HepG2 (cell line): Measurements from ENCODE around the gene WNK2. TPM values are rescaled to one million over a fixed set of nuclear protein-coding genes. Genes with fewer than 3 reads are reported as not detected.
A peak's percentile ranks its signal among the peaks of the same experiment; 100 is the strongest.

Experiments
- CENPT ChIP-seq: sonication (generic); formaldehyde crosslinking; IDR thresholded peaks from 2 replicates; pipeline ENCODE4 v1.8.0; 2022; ENCODE audit warnings: low read depth, mild to moderate bottlenecking, moderate library complexity, missing genetic modification reagents
- CERS6 ChIP-seq: sonication (generic); formaldehyde crosslinking; IDR thresholded peaks from 2 replicates; pipeline ENCODE4 v1.5.0; 2020; ENCODE audit warnings: missing genetic modification reagents
- HDAC2 ChIP-seq: sonication (generic); formaldehyde crosslinking; IDR thresholded peaks from 2 replicates; pipeline ENCODE4 v1.4.0; 2020; ENCODE audit warnings: missing genetic modification reagents
- MXD4 ChIP-seq: IDR thresholded peaks from 2 replicates; pipeline ENCODE4 v1.6.1; 2016; ENCODE audit warnings: mild to moderate bottlenecking, missing biosample characterization, missing genetic modification reagents
- NFATC3 ChIP-seq: sonication (generic); formaldehyde crosslinking; IDR thresholded peaks from 2 replicates; pipeline ENCODE4 v1.5.1; 2020; ENCODE audit warnings: mild to moderate bottlenecking, missing genetic modification reagents
- REXO4 ChIP-seq: sonication (generic); formaldehyde crosslinking; IDR thresholded peaks from 2 replicates; pipeline ENCODE4 v1.8.0; 2022; ENCODE audit warnings: missing genetic modification reagents, mild to moderate bottlenecking, borderline replicate concordance
- ZNF354B ChIP-seq: sonication (generic); formaldehyde crosslinking; IDR thresholded peaks from 2 replicates; pipeline ENCODE4 v1.8.0; 2022; ENCODE audit warnings: mild to moderate bottlenecking, missing genetic modification reagents
- ZNF513 ChIP-seq: sonication (generic); formaldehyde crosslinking; conservative IDR thresholded peaks from 2 replicates; pipeline ENCODE4 v1.5.0; 2020; ENCODE audit warnings: missing genetic modification reagents
- ZNF530 ChIP-seq: sonication (generic); formaldehyde crosslinking; IDR thresholded peaks from 2 replicates; pipeline ENCODE4 v1.5.0; 2020; ENCODE audit warnings: low read depth, mild to moderate bottlenecking, missing genetic modification reagents
- polyA plus RNA-seq, 8 experiments: library from polyadenylated mRNA; depleted of rRNA in 3 of 8; stranded (reverse) in 7 of 8; unstranded in 1 of 8; fragments of >200 nt; fragmentation: Illumina TruSeq in 4 of 8; extraction: Trizol in 4 of 8; gene quantifications; 2 replicates each; pipeline versions ENCODE4 v1.2.1 to v1.2.3, GENCODE V29; 2011 to 2016; ENCODE audit warnings: low read depth in 4 of 8, missing spikeins in 1 of 8, mixed read lengths in 1 of 8; ENCODE audit not compliant: insufficient read depth in 1 of 8
- total RNA-seq, 5 experiments: library from RNA; depleted of rRNA; stranded (reverse); fragments of >200 nt; fragmentation: Illumina TruSeq; extraction: Trizol; gene quantifications; 2 replicates each; pipeline ENCODE4 v1.2.3, GENCODE V29; 2016; ENCODE audit warnings: low read depth in 1 of 5
- TF ChIP-seq, protein P1 (sequence below): sonication (generic); formaldehyde crosslinking; conservative IDR thresholded peaks from 2 replicates; pipeline ENCODE4 v1.8.0; 2022; ENCODE audit warnings: low read depth, missing genetic modification reagents
- TF ChIP-seq, protein P2 (sequence below): sonication (generic); formaldehyde crosslinking; IDR thresholded peaks from 2 replicates; pipeline ENCODE4 v1.5.0; 2020; ENCODE audit warnings: mild to moderate bottlenecking, missing genetic modification reagents
- TF ChIP-seq, protein P3 (sequence below): sonication (generic); formaldehyde crosslinking; IDR thresholded peaks from 2 replicates; pipeline ENCODE4 v1.5.0; 2020; ENCODE audit warnings: missing genetic modification reagents
- TF ChIP-seq, protein P4 (sequence below): sonication (generic); formaldehyde crosslinking; IDR thresholded peaks from 2 replicates; pipeline ENCODE4 v1.8.1; 2023; ENCODE audit warnings: missing genetic modification reagents, mild to moderate bottlenecking, borderline replicate concordance
- TF ChIP-seq, protein P5 (sequence below): sonication (generic); formaldehyde crosslinking; IDR thresholded peaks from 2 replicates; pipeline ENCODE4 v1.4.0; 2020; ENCODE audit warnings: mild to moderate bottlenecking, missing genetic modification reagents
- TF ChIP-seq, protein P6 (sequence below): sonication (generic); formaldehyde crosslinking; IDR thresholded peaks from 2 replicates; pipeline ENCODE4 v1.4.0; 2020; ENCODE audit warnings: missing genetic modification reagents

Gene WNK2
- total and polyA plus RNA-seq, 2 of the 13 experiments (the other 11 are each of a cell fraction or from before 2014, with no cell fraction given): 10.5 to 12.0 TPM

- TF ChIP-seq CENPT (CRISPR knock-in tag): 0 out of 2 replicates have a peak, but pooled peaks have one; percentile 35
- no peak for TF ChIP-seq NFATC3
- TF ChIP-seq, protein P1, sequence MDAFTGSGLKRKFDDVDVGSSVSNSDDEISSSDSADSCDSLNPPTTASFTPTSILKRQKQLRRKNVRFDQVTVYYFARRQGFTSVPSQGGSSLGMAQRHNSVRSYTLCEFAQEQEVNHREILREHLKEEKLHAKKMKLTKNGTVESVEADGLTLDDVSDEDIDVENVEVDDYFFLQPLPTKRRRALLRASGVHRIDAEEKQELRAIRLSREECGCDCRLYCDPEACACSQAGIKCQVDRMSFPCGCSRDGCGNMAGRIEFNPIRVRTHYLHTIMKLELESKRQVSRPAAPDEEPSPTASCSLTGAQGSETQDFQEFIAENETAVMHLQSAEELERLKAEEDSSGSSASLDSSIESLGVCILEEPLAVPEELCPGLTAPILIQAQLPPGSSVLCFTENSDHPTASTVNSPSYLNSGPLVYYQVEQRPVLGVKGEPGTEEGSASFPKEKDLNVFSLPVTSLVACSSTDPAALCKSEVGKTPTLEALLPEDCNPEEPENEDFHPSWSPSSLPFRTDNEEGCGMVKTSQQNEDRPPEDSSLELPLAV (CRISPR knock-in tag): no peak
- TF ChIP-seq, protein P2, sequence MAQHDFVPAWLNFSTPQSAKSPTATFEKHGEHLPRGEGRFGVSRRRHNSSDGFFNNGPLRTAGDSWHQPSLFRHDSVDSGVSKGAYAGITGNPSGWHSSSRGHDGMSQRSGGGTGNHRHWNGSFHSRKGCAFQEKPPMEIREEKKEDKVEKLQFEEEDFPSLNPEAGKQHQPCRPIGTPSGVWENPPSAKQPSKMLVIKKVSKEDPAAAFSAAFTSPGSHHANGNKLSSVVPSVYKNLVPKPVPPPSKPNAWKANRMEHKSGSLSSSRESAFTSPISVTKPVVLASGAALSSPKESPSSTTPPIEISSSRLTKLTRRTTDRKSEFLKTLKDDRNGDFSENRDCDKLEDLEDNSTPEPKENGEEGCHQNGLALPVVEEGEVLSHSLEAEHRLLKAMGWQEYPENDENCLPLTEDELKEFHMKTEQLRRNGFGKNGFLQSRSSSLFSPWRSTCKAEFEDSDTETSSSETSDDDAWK (CRISPR knock-in tag): no peak
- no peak for TF ChIP-seq ZNF530 (CRISPR knock-in tag)
- TF ChIP-seq, protein P3, sequence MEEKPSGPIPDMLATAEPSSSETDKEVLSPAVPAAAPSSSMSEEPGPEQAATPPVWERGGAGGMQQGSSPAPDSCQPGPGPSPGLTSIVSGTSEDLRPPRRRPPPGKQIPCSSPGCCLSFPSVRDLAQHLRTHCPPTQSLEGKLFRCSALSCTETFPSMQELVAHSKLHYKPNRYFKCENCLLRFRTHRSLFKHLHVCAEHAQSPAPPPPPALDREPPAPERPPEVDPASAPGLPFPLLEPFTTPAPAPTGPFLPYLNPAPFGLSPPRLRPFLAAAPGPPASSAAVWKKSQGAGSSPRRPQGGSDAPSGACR (CRISPR knock-in tag): peak; percentile 83
- no peak for TF ChIP-seq CERS6
- TF ChIP-seq ZNF354B (CRISPR knock-in tag): no peak
- TF ChIP-seq, protein P4, sequence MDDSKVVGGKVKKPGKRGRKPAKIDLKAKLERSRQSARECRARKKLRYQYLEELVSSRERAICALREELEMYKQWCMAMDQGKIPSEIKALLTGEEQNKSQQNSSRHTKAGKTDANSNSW (CRISPR knock-in tag): no peak
- TF ChIP-seq ZNF513 (CRISPR knock-in tag): no peak
- TF ChIP-seq MXD4 (CRISPR knock-in tag): 0 out of 2 replicates have a peak, but pooled peaks have one; percentile 83
- TF ChIP-seq, protein P5, sequence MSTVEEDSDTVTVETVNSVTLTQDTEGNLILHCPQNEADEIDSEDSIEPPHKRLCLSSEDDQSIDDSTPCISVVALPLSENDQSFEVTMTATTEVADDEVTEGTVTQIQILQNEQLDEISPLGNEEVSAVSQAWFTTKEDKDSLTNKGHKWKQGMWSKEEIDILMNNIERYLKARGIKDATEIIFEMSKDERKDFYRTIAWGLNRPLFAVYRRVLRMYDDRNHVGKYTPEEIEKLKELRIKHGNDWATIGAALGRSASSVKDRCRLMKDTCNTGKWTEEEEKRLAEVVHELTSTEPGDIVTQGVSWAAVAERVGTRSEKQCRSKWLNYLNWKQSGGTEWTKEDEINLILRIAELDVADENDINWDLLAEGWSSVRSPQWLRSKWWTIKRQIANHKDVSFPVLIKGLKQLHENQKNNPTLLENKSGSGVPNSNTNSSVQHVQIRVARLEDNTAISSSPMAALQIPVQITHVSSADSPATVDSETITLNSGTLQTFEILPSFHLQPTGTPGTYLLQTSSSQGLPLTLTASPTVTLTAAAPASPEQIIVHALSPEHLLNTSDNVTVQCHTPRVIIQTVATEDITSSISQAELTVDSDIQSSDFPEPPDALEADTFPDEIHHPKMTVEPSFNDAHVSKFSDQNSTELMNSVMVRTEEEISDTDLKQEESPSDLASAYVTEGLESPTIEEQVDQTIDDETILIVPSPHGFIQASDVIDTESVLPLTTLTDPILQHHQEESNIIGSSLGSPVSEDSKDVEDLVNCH: no peak
- TF ChIP-seq HDAC2: peak; percentile 88
- TF ChIP-seq, protein P6, sequence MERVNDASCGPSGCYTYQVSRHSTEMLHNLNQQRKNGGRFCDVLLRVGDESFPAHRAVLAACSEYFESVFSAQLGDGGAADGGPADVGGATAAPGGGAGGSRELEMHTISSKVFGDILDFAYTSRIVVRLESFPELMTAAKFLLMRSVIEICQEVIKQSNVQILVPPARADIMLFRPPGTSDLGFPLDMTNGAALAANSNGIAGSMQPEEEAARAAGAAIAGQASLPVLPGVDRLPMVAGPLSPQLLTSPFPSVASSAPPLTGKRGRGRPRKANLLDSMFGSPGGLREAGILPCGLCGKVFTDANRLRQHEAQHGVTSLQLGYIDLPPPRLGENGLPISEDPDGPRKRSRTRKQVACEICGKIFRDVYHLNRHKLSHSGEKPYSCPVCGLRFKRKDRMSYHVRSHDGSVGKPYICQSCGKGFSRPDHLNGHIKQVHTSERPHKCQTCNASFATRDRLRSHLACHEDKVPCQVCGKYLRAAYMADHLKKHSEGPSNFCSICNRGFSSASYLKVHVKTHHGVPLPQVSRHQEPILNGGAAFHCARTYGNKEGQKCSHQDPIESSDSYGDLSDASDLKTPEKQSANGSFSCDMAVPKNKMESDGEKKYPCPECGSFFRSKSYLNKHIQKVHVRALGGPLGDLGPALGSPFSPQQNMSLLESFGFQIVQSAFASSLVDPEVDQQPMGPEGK (CRISPR knock-in tag): peak; percentile 86
- TF ChIP-seq REXO4 (CRISPR knock-in tag): no peak
Observed at GRCh38 chr9:93298498-93299417, 114.8 kb downstream of the WNK2 start (continued).
